Measurements from ENCODE around the gene IL17C. TPM values are rescaled to one million over a fixed set of nuclear protein-coding genes. Genes with fewer than 3 reads are reported as not detected.

IL17C gene
- total RNA-seq, 4 donors from 2014 or later: 2.4 TPM; not detected in 3

- no peak for DNase-seq
- 78% methylated on average over 4 of the region's 9 CpGs; no CpG with 5 or more reads in 1 of the 2 donors for WGBS, 2 donors
These were observed 5.2 kb downstream of the IL17C start for GRCh38 chr16:88643644-88643932.

GRCh38 chr16:88645455-88645854 is 7.1 kb downstream of the IL17C start:
- 92 to 98% methylated on average over 10 to 12 of the region's 16 CpGs for WGBS, 2 donors
- Histone ChIP-seq H3K9me3 (no peaks in the 10 kb centered on the region), H3K27ac (no peak overlapping the region), H3K36me3 (peaks cover 0 to 21% (median 0%) of the 10 kb centered on the region in 3 donors), H3K4me3 (no peak overlapping the region), H3K27me3 (peaks cover 0 to 9% (median 2%) of the 10 kb centered on the region in 4 donors), H3K4me1 (peaks cover 0 to 14% (median 13%) of the 10 kb centered on the region in 3 donors)
- TF ChIP-seq POLR2A (IDR thresholded peaks at IDR 0.05) (no peak), CTCF (IDR thresholded peaks at IDR 0.05) (no peak)
- DNase-seq: no peak
- intact Hi-C loops (cut with DNase I): no loop called here

More at GRCh38 chr16:88643644-88643932, 5.2 kb downstream of the IL17C start:
- Histone ChIP-seq H3K27me3 (peaks cover 8 to 28% (median 12%) of the 10 kb centered on the region in 4 donors), H3K27ac (no peak overlapping the region), H3K4me1 (peaks cover 0 to 12% (median 9%) of the 10 kb centered on the region in 3 donors), H3K9me3 (no peaks in the 10 kb centered on the region), H3K4me3 (no peak overlapping the region), H3K36me3 (peaks cover 0 to 21% (median 0%) of the 10 kb centered on the region in 3 donors)
- no peak for TF ChIP-seq CTCF (IDR thresholded peaks at IDR 0.05)
- TF ChIP-seq POLR2A (IDR thresholded peaks at IDR 0.05): no peak
- intact Hi-C loops (cut with DNase I): no loop called here

- WGBS, 2 donors: 98 to 100% methylated on average over 1 to 9 of the region's 23 CpGs
- Histone ChIP-seq H3K36me3 (peaks cover 0 to 21% (median 0%) of the 10 kb centered on the region in 3 donors), H3K27me3 (peaks cover 0 to 5% (median 0%) of the 10 kb centered on the region in 4 donors), H3K9me3 (no peaks in the 10 kb centered on the region), H3K27ac (no peak overlapping the region), H3K4me3 (no peak overlapping the region), H3K4me1 (peaks cover 0 to 19% (median 14%) of the 10 kb centered on the region in 3 donors)
- intact Hi-C loops (cut with DNase I): no loop called here
- no peak for DNase-seq
- TF ChIP-seq POLR2A (IDR thresholded peaks at IDR 0.05) (no peak), CTCF (IDR thresholded peaks at IDR 0.05) (no peak)
These were observed 7.6 kb downstream of the IL17C start for GRCh38 chr16:88645941-88646340.

- no peaks in the 10 kb centered on the region for H3K9me3 ChIP-seq
- no peak for DNase-seq
- H3K4me3 ChIP-seq: no peak overlapping the region
- no peak overlapping the region for H3K27ac ChIP-seq
- intact Hi-C loops (cut with DNase I): no loop called here
- TF ChIP-seq CTCF (IDR thresholded peaks at IDR 0.05) (no peak), POLR2A (IDR thresholded peaks at IDR 0.05) (no peak)
- H3K36me3 ChIP-seq: peaks cover 0 to 21% (median 0%) of the 10 kb centered on the region in 3 donors
- no peaks in the 10 kb centered on the region for H3K27me3 ChIP-seq
- H3K4me1 ChIP-seq: peaks cover 5 to 25% (median 18%) of the 10 kb centered on the region in 3 donors
- WGBS, 2 donors: 83 to 88% methylated on average over 12 to 16 of the region's 28 CpGs
These were observed 8.1 kb downstream of the IL17C start for GRCh38 chr16:88646345-88647034.

- H3K4me3 ChIP-seq: no peak overlapping the region
- H3K27ac ChIP-seq: no peak overlapping the region
- no peaks in the 10 kb centered on the region for H3K27me3 ChIP-seq
- intact Hi-C loops (cut with DNase I): no loop called here
- no peaks in the 10 kb centered on the region for H3K9me3 ChIP-seq
- peaks cover 0 to 29% (median 0%) of the 10 kb centered on the region in 3 donors for H3K36me3 ChIP-seq
- peaks cover 7 to 32% (median 21%) of the 10 kb centered on the region in 3 donors for H3K4me1 ChIP-seq
- DNase-seq: no peak
- TF ChIP-seq CTCF (IDR thresholded peaks at IDR 0.05) (no peak), POLR2A (IDR thresholded peaks at IDR 0.05) (no peak)
- WGBS, 2 donors: 95 to 100% methylated on average over 3 to 6 of the region's 22 CpGs
These were observed 9.1 kb downstream of the IL17C start for GRCh38 chr16:88647178-88648070.
